Spleen (tissue), 11 donors: Measurements from ENCODE around the gene SENP3. TPM values are rescaled to one million over a fixed set of nuclear protein-coding genes. Genes with fewer than 3 reads are reported as not detected.

ENCODE experiments used
- DNase-seq: peaks from one replicate; pipeline ENCODE4 v3.0.0-alpha.2; 2020
- H3K27ac ChIP-seq, 8 donors: fragments of 200-600 bp; sonication (generic) in 7 of 8; 1 replicate in 4 of 8; 2 replicates in 4 of 8; pipeline versions ENCODE4 v1.5.0 to v1.8.0; 2016 to 2021; ENCODE audit warnings: inconsistent platforms in 4 of 8, mild to moderate bottlenecking in 4 of 8, moderate library complexity in 1 of 8
- H3K27me3 ChIP-seq, 7 donors: fragments of 200-600 bp; sonication (generic) in 6 of 7; replicated peaks in 1 of 7; 1 replicate in 4 of 7; 2 replicates in 3 of 7; pipeline versions ENCODE4 v1.5.0 to v1.8.0; 2016 to 2021; ENCODE audit warnings: inconsistent platforms in 3 of 7, mild to moderate bottlenecking in 1 of 7
- H3K36me3 ChIP-seq, 6 donors: fragments of 200-600 bp; sonication (generic) in 5 of 6; 1 replicate in 4 of 6; 2 replicates in 2 of 6; pipeline versions ENCODE4 v1.5.0 to v1.8.0; 2016 to 2021; ENCODE audit warnings: inconsistent platforms in 2 of 6
- H3K4me1 ChIP-seq, 6 donors: fragments of 200-600 bp; sonication (generic) in 5 of 6; 1 replicate in 3 of 6; 2 replicates in 3 of 6; pipeline versions ENCODE4 v1.5.0 to v1.8.0; 2016 to 2021; ENCODE audit warnings: inconsistent platforms in 3 of 6
- H3K4me3 ChIP-seq, 8 donors: fragments of 200-600 bp; sonication (generic) in 7 of 8; 1 replicate in 4 of 8; 2 replicates in 4 of 8; pipeline versions ENCODE4 v1.5.0 to v1.8.0; 2016 to 2021; ENCODE audit warnings: inconsistent platforms in 4 of 8, mild to moderate bottlenecking in 4 of 8, moderate library complexity in 2 of 8
- H3K9me3 ChIP-seq, 8 donors: fragments of 200-600 bp; sonication (generic) in 7 of 8; 1 replicate in 4 of 8; 2 replicates in 4 of 8; pipeline versions ENCODE4 v1.5.0 to v1.8.0; 2016 to 2021; ENCODE audit warnings: inconsistent platforms in 4 of 8
- CTCF ChIP-seq, 11 experiments: fragments of 200-600 bp in 7 of 11; fragments of 450-650 bp in 4 of 11; sonication (generic) in 4 of 11; IDR thresholded peaks in 8 of 11; conservative IDR thresholded peaks in 3 of 11; 1 replicate in 7 of 11; 2 replicates in 4 of 11; pipeline versions ENCODE4 v1.4.0 to v1.8.0; 2016 to 2021; ENCODE audit warnings: antibody characterized with exemption in 11 of 11, inconsistent platforms in 4 of 11, mild to moderate bottlenecking in 1 of 11
- POLR2A ChIP-seq, 3 donors: fragments of 450-650 bp; IDR thresholded peaks; one replicate each; pipeline ENCODE4 v1.5.1; 2017; ENCODE audit warnings: antibody characterized with exemption in 3 of 3, mild to moderate bottlenecking in 1 of 3
- POLR2AphosphoS5 ChIP-seq, 3 donors: sonication (generic); formaldehyde crosslinking; IDR thresholded peaks; one replicate each; pipeline ENCODE4 v1.5.1; 2017; ENCODE audit warnings: antibody characterized with exemption in 3 of 3
- WGBS, 5 donors: extraction: QIAGEN DNeasy Blood & Tissue Kit in 3 of 5; methylation state at CpG; one replicate each; pipeline versions ENCODE4 v1.1.5 to v1.1.7; 2013 to 2018; 5-methylcytosine and 5-hydroxymethylcytosine counted together
- intact Hi-C: fragments of 100-400 bp; cut with DNase I; formaldehyde crosslinking; loops from one replicate; pipeline ENCODE4 v1.15.0; 2023; ENCODE audit warnings: low total_unique reads
- polyA plus RNA-seq, 3 donors: library from polyadenylated mRNA; stranded (reverse); fragments of 200-250 nt; gene quantifications; one replicate each; pipeline ENCODE4 v1.2.1, GENCODE V29; 2013
- total RNA-seq, 7 donors: library from RNA; depleted of rRNA in 3 of 7; stranded (reverse); fragments of >200 nt in 3 of 7; fragmentation: NEBNext Ultra II Directional in 4 of 7; extraction: Animal tissue kit (Norgen Biotek cat#: 25700) in 4 of 7; gene quantifications; one replicate each; pipeline versions ENCODE4 v1.1.0 to v1.2.1, GENCODE V29; 2016 to 2021
- donor health status: healthy with polysubstance abuse.
- donor health status: DM: no; HTN: no; CAD: no; lungs with moderate emphysema.
- donor health status: DM: no; HTN: no; CAD: no.
- donor health status: Bipolar disorder and iron deficiency.
- donor health status: healthy.
- donor health status: DM: no; HTN: no; CAD: no.
- donor health status: DM: yes; HTN: yes; CAD: no.

The SENP3 gene
- total and polyA plus RNA-seq, 10 donors = 36.3 to 71.7 (median 43.1) TPM

- DNase-seq = no peak
- peaks cover 52 to 90% (median 88%) of the 10 kb centered on the region in 6 donors for H3K4me1 ChIP-seq
- 76 to 86% (median 82%) methylated on average over 17 of the region's 17 CpGs for WGBS, 5 donors
- intact Hi-C loops = loop anchor here (10.0 kb wide), 1 partner anchor 233 kb away; no protein-coding TSS in a partner anchor
- H3K36me3 ChIP-seq = peaks cover 15 to 74% (median 55%) of the 10 kb centered on the region in 6 donors
- no peaks in the 10 kb centered on the region for H3K27me3 ChIP-seq
- peak overlapping the region in 1 of 8 donors; percentile 82 for H3K4me3 ChIP-seq
- no peaks in the 10 kb centered on the region for H3K9me3 ChIP-seq
- TF ChIP-seq POLR2AphosphoS5 (IDR thresholded peaks at IDR 0.05) (peak in 2 of 3 donors; percentile 35 to 47), POLR2A (IDR thresholded peaks at IDR 0.05) (no peak), CTCF (IDR thresholded peaks at IDR 0.05 in 8 of 11, conservative IDR thresholded peaks at IDR 0.05 in 3 of 11) (no peak)
- H3K27ac ChIP-seq = peak overlapping the region in 5 of 8 donors; percentile 26 to 99 (median 96)
Observed at GRCh38 chr17:7577327-7578199, 15.8 kb downstream of the SENP3 start.

GRCh38 chr17:7579001-7579833 is 17.5 kb downstream of the SENP3 start, which contains the start of gene CD68:
Gene CD68, plus strand, starts transcription at chr17:7579638. Its CDS starts 40 bp downstream, at chr17:7579678.
- H3K27me3 ChIP-seq = no peaks in the 10 kb centered on the region
- TF ChIP-seq POLR2A (IDR thresholded peaks at IDR 0.05) (peak in 2 of 3 donors; percentile 62 to 64), POLR2AphosphoS5 (IDR thresholded peaks at IDR 0.05) (peak; percentile 78 to 92 (median 85)), CTCF (IDR thresholded peaks at IDR 0.05 in 8 of 11, conservative IDR thresholded peaks at IDR 0.05 in 3 of 11) (no peak)
- 5 to 20% (median 9%) methylated on average over 5 to 7 of the region's 7 CpGs for WGBS, 5 donors
- peak within 1 kb of the TSS; percentile 20 to 82 (median 43) for H3K4me3 ChIP-seq
- intact Hi-C loops = loop anchor here (10.0 kb wide), 1 partner anchor 234 kb away; no protein-coding TSS in a partner anchor
- H3K4me1 ChIP-seq = peaks cover 58 to 95% (median 91%) of the 10 kb centered on the region in 6 donors
- peak within 1 kb of the TSS; percentile 81 to 99 (median 94) for H3K27ac ChIP-seq
- H3K9me3 ChIP-seq = no peaks in the 10 kb centered on the region
- peaks cover 15 to 72% (median 50%) of the 10 kb centered on the region in 6 donors for H3K36me3 ChIP-seq
- no peak for DNase-seq

GRCh38 chr17:7579834-7580603 is 18.3 kb downstream of the SENP3 start:
- intact Hi-C loops = loop anchor here (10.0 kb wide), 1 partner anchor 235 kb away; no protein-coding TSS in a partner anchor
- H3K27ac ChIP-seq = peak overlapping the region; percentile 81 to 99 (median 94)
- 48 to 68% (median 61%) methylated on average over 8 to 12 of the region's 12 CpGs for WGBS, 5 donors
- H3K4me1 ChIP-seq = peaks cover 57 to 95% (median 91%) of the 10 kb centered on the region in 6 donors
- peaks cover 11 to 64% (median 42%) of the 10 kb centered on the region in 6 donors for H3K36me3 ChIP-seq
- H3K27me3 ChIP-seq = no peaks in the 10 kb centered on the region
- TF ChIP-seq POLR2A (IDR thresholded peaks at IDR 0.05) (no peak), POLR2AphosphoS5 (IDR thresholded peaks at IDR 0.05) (peak in 1 of 3 donors; percentile 10)
- H3K4me3 ChIP-seq = peak overlapping the region; percentile 20 to 82 (median 43)
- no peak for DNase-seq
- no peaks in the 10 kb centered on the region for H3K9me3 ChIP-seq
